ENCODE measurements around the gene DDX10. TPM values are rescaled to one million over a fixed set of nuclear protein-coding genes. Genes with fewer than 3 reads are reported as not detected.
A peak's percentile ranks its signal among the peaks of the same experiment; 100 is the strongest.
"Not testable (repeated sequence)": the region's sequence is repeated elsewhere in the genome, so short reads cannot be mapped to it uniquely, and the experiment has no call there.

DDX10 gene
- total and polyA plus RNA-seq, 4 donors = 20.5 to 34.2 (median 24.4) TPM

DNA sequence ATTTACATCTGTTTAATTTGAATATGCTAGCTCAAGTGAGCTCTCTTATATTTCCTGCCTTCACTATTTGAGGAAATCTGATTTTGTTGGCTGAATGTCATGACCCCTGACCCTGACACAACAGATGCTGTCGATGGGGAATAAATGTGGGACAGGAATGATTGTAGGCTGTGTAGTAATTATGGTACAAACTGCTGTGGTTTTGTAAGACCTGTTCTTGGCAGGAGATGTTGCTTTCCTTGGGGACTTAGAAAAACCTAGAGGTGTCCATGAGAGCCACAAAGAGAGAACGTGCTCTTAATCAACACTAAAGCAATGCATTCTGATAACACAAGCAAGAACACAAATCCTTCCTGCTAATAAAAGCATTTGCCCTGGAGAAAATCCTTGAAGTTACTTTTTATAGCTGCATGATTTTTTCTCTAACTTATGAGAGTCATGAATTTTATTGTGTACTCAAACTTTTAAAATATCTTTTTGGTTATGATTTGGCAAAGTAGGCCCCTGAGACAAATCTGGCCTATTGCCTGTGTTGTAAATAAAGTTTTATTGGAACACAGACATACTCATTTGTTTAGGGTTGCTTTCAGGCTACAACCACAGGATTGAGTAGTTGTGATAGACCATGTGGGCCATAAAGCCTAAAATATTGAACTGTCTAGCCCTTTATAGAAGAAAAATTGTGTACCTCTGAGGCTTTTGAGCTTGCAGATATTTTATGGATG is 90.2 kb downstream of the DDX10 start:
- no peak overlapping the region for H3K4me3 ChIP-seq (ENCODE audit: low read depth, low read length)
- no peaks in the 10 kb centered on the region for H3K36me3 ChIP-seq (ENCODE audit: control insufficient read depth, insufficient read depth, low read length)
- no peaks in the 10 kb centered on the region for H3K9me3 ChIP-seq (ENCODE audit: control insufficient read depth, insufficient read depth, low read length)
- no peak overlapping the region for H3K27ac ChIP-seq (ENCODE audit: low read depth, low read length)
- no peaks in the 10 kb centered on the region for H3K27me3 ChIP-seq (ENCODE audit: control insufficient read depth, insufficient read depth, low read length)
- DNase-seq (ENCODE audit: low read depth in 4 of 6, low spot score in 6 of 6) = peak in 1 of 6 donors; percentile 56
- H3K4me1 ChIP-seq (ENCODE audit: control insufficient read depth, insufficient read depth, low read length) = no peaks in the 10 kb centered on the region
- WGBS (ENCODE audit: insufficient coverage) = 0% methylated on average over 1 of the region's 2 CpGs

- 92% methylated on average over 1 of the region's 3 CpGs for WGBS (ENCODE audit: insufficient coverage)
- Histone ChIP-seq H3K4me3 (ENCODE audit: low read depth, low read length) (no peak overlapping the region), H3K36me3 (ENCODE audit: control insufficient read depth, insufficient read depth, low read length) (no peaks in the 10 kb centered on the region), H3K9me3 (ENCODE audit: control insufficient read depth, insufficient read depth, low read length) (no peaks in the 10 kb centered on the region), H3K27ac (ENCODE audit: low read depth, low read length) (no peak overlapping the region), H3K4me1 (ENCODE audit: control insufficient read depth, insufficient read depth, low read length) (no peaks in the 10 kb centered on the region), H3K27me3 (ENCODE audit: control insufficient read depth, insufficient read depth, low read length) (no peaks in the 10 kb centered on the region)
- DNase-seq (ENCODE audit: low read depth in 4 of 6, low spot score in 6 of 6) = no peak
These were observed 92.8 kb downstream of the DDX10 start for GRCh38 chr11:108757630-108758029.

DNA sequence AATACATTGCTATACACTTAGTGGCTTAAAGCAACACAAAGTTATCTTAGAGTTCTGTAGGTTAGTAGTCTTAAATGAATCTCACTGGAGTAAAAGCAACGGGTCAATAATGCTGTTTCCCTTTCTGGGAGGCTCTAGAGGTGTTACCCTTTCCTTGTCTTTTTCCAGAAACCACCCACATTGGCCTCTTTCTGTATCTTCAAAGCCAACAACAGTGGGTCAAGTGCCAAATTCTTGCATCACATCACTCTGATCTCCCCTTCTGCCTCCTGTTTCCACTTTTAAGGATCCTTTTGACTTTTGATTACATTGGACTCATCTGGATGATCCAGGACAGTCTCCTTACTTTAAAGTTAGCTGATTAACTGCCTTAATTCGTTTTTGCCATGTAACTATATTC is 93.6 kb downstream of the DDX10 start:
- DNase-seq (ENCODE audit: low read depth in 4 of 6, low spot score in 6 of 6) = no peak
- WGBS (ENCODE audit: insufficient coverage) = no CpG with 5 or more reads among the region's 2 CpGs

DNA sequence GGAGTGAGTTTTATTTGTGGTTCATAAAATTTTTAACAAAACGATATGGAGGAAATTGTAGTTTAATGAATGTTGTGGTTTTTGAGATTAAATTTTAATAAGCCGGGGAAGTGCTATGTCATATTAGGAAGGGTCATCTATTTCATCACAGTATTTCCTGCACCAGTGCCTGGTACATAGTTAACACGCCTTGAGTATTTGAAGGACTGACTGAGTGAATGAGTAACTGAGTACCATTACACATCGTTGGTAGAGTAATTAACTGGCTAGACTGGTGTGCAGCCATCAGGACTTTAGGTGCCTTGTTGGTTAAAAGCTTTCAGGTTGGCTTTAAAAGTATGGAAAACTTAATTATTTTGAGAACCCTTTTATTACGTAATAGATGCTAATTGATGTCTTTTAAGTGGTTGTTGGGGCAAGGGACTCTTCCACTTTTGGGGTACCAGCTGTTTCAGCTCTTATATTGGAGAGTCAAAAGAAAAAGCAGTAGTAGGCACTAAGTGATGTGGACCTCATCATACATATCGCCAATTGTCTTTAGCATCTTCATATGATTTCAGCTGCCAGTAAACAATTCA is 101.8 kb downstream of the DDX10 start:
- H3K36me3 ChIP-seq (ENCODE audit: control insufficient read depth, insufficient read depth, low read length) = no peaks in the 10 kb centered on the region
- WGBS (ENCODE audit: insufficient coverage) = 92% methylated on average over 2 of the region's 6 CpGs
- no peak overlapping the region for H3K4me3 ChIP-seq (ENCODE audit: low read depth, low read length)
- H3K27ac ChIP-seq (ENCODE audit: low read depth, low read length) = no peak overlapping the region
- no peaks in the 10 kb centered on the region for H3K9me3 ChIP-seq (ENCODE audit: control insufficient read depth, insufficient read depth, low read length)
- H3K4me1 ChIP-seq (ENCODE audit: control insufficient read depth, insufficient read depth, low read length) = no peaks in the 10 kb centered on the region
- no peaks in the 10 kb centered on the region for H3K27me3 ChIP-seq (ENCODE audit: control insufficient read depth, insufficient read depth, low read length)
- no peak for DNase-seq (ENCODE audit: low read depth in 4 of 6, low spot score in 6 of 6)

More for the DNA sequence above, 93.6 kb downstream of the DDX10 start:
- H3K27me3 ChIP-seq (ENCODE audit: control insufficient read depth, insufficient read depth, low read length) = no peaks in the 10 kb centered on the region
- no peaks in the 10 kb centered on the region for H3K4me1 ChIP-seq (ENCODE audit: control insufficient read depth, insufficient read depth, low read length)
- H3K27ac ChIP-seq (ENCODE audit: low read depth, low read length) = no peak overlapping the region
- no peaks in the 10 kb centered on the region for H3K36me3 ChIP-seq (ENCODE audit: control insufficient read depth, insufficient read depth, low read length)
- no peak overlapping the region for H3K4me3 ChIP-seq (ENCODE audit: low read depth, low read length)
- no peaks in the 10 kb centered on the region for H3K9me3 ChIP-seq (ENCODE audit: control insufficient read depth, insufficient read depth, low read length)

DNA sequence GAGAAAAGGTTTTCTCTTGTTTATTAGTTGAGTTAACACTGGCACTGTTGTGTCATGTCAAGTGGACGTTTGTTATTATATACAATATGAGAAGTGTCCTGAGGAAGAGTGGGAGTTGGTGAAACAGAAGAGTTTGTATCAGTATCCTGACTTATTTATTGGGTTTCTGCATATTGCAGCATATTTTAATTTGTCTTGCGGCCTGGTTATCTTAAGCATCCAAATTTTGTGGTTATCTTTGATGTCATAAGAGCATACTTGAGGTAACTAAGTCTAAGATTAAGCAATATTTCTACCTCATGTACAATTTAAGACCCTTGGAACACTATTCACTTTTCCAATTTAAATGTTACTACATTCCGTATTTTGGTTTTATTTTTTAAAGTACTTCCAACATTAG is 103.5 kb downstream of the DDX10 start:
- Histone ChIP-seq H3K36me3 (ENCODE audit: control insufficient read depth, insufficient read depth, low read length) (no peaks in the 10 kb centered on the region), H3K4me1 (ENCODE audit: control insufficient read depth, insufficient read depth, low read length) (no peaks in the 10 kb centered on the region), H3K9me3 (ENCODE audit: control insufficient read depth, insufficient read depth, low read length) (no peaks in the 10 kb centered on the region), H3K27me3 (ENCODE audit: control insufficient read depth, insufficient read depth, low read length) (no peaks in the 10 kb centered on the region), H3K4me3 (ENCODE audit: low read depth, low read length) (no peak overlapping the region), H3K27ac (ENCODE audit: low read depth, low read length) (no peak overlapping the region)
- DNase-seq (ENCODE audit: low read depth in 4 of 6, low spot score in 6 of 6) = no peak
- no CpG with 5 or more reads among the region's 3 CpGs for WGBS (ENCODE audit: insufficient coverage)

DNA sequence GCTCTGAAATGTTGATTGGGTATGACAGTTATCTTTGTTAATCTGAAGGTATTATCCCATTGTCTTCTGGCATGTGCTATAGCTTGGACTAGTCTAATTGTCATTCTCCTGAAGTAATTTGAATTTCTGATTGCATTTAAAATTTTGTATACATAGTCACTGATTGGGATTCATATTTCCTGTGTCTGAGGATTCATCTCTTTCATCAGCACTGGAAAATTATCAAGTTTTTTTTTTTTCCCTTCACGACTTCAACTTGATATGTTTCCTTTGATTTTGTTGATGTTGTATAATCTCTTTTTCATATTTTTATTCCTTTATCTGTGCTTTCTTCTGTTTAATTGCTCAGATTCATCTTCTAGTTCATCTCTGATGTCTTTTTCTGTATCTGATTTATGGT is 104.1 kb downstream of the DDX10 start:
- H3K27ac ChIP-seq (ENCODE audit: low read depth, low read length) = no peak overlapping the region
- no peak overlapping the region for H3K4me3 ChIP-seq (ENCODE audit: low read depth, low read length)
- no peaks in the 10 kb centered on the region for H3K36me3 ChIP-seq (ENCODE audit: control insufficient read depth, insufficient read depth, low read length)
- H3K27me3 ChIP-seq (ENCODE audit: control insufficient read depth, insufficient read depth, low read length) = no peaks in the 10 kb centered on the region
- H3K4me1 ChIP-seq (ENCODE audit: control insufficient read depth, insufficient read depth, low read length) = no peaks in the 10 kb centered on the region
- no peak for DNase-seq (ENCODE audit: low read depth in 4 of 6, low spot score in 6 of 6)
- no CpG with 5 or more reads among the region's 1 CpG for WGBS (ENCODE audit: insufficient coverage)
- H3K9me3 ChIP-seq (ENCODE audit: control insufficient read depth, insufficient read depth, low read length) = no peaks in the 10 kb centered on the region

DNA sequence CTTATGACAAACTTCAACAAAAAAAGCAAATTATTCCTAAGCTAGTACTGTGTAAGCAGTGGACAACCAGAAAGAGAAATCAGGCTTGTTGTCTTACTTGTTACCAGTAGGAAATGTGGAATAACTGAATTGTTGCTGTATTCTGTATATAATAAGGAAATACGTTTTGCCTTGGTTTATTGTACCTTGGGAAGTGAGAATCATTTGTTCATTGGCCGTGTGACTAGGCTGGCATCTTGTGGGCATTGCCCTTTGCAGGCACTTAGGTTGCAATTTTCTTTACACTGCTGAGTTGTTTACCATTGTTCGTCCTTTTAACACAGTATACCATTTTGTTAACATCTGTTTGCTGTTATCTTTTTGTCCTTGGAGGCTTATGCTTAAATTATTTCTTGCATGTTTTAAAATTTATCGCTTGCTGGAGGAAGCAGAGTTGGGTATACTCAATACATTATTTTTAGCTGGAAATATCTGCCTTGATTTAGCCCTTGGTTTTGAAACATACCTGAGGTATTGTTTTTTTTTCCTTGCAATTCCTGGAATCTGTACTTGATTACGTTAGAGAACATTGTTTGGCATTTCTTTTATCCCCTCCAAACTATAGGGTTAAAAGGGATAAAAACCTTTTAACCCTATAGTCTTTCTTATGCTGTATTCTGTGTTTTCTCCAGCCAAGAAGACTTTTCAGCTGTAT is 109.3 kb downstream of the DDX10 start:
- H3K9me3 ChIP-seq (ENCODE audit: control insufficient read depth, insufficient read depth, low read length) = no peaks in the 10 kb centered on the region
- no peak for DNase-seq (ENCODE audit: low read depth in 4 of 6, low spot score in 6 of 6)
- 83% methylated on average over 1 of the region's 5 CpGs for WGBS (ENCODE audit: insufficient coverage)
- no peaks in the 10 kb centered on the region for H3K36me3 ChIP-seq (ENCODE audit: control insufficient read depth, insufficient read depth, low read length)
- no peak overlapping the region for H3K4me3 ChIP-seq (ENCODE audit: low read depth, low read length)
- no peak overlapping the region for H3K27ac ChIP-seq (ENCODE audit: low read depth, low read length)
- H3K27me3 ChIP-seq (ENCODE audit: control insufficient read depth, insufficient read depth, low read length) = no peaks in the 10 kb centered on the region
- no peaks in the 10 kb centered on the region for H3K4me1 ChIP-seq (ENCODE audit: control insufficient read depth, insufficient read depth, low read length)

DNA sequence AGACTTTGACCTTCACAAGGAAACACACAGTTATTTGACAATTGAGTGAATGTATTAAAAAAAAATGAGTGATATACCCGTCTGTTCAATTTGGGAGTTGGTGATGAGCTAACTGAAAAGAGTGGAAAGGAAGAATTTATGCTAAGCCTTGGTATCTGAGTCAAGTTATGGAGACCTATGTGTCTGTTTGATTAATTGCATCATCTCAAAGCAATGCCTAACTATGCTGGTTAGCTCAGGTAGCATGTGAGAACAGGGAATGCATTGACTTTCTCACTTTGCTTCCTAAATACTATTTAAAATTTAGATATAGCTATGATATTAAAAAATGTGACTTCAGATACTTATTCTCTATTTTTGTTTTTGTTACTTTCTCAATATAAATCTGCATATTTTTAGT is 110.5 kb downstream of the DDX10 start:
- H3K4me3 ChIP-seq (ENCODE audit: low read depth, low read length) = no peak overlapping the region
- no CpG with 5 or more reads among the region's 1 CpG for WGBS (ENCODE audit: insufficient coverage)
- H3K27ac ChIP-seq (ENCODE audit: low read depth, low read length) = no peak overlapping the region
- H3K36me3 ChIP-seq (ENCODE audit: control insufficient read depth, insufficient read depth, low read length) = no peaks in the 10 kb centered on the region
- no peaks in the 10 kb centered on the region for H3K4me1 ChIP-seq (ENCODE audit: control insufficient read depth, insufficient read depth, low read length)
- no peaks in the 10 kb centered on the region for H3K27me3 ChIP-seq (ENCODE audit: control insufficient read depth, insufficient read depth, low read length)
- no peak for DNase-seq (ENCODE audit: low read depth in 4 of 6, low spot score in 6 of 6)
- no peaks in the 10 kb centered on the region for H3K9me3 ChIP-seq (ENCODE audit: control insufficient read depth, insufficient read depth, low read length)

DNA sequence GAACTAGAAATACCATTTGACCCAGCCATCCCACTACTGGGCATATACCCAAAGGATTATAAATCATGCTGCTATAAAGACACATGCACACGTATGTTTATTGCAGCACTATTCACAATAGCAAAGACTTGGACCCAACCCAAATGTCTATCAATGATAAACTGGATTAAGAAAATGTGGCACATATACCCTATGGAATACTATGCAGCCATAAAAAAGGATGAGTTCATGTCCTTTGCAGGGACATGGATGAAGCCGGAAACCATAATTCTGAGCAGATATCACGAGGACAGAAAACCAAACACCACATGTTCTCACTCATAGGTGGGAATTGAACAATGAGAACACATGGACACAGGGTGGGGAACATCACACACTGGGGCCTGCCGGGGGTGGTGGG is 114.3 kb downstream of the DDX10 start:
- not testable (repeated sequence) for H3K4me3 ChIP-seq (ENCODE audit: low read depth, low read length); H3K9me3 ChIP-seq (ENCODE audit: control insufficient read depth, insufficient read depth, low read length); H3K27ac ChIP-seq (ENCODE audit: low read depth, low read length); H3K36me3 ChIP-seq (ENCODE audit: control insufficient read depth, insufficient read depth, low read length); H3K4me1 ChIP-seq (ENCODE audit: control insufficient read depth, insufficient read depth, low read length); DNase-seq (ENCODE audit: low read depth in 4 of 6, low spot score in 6 of 6); H3K27me3 ChIP-seq (ENCODE audit: control insufficient read depth, insufficient read depth, low read length)
- no CpG with 5 or more reads among the region's 4 CpGs for WGBS (ENCODE audit: insufficient coverage)

DNA sequence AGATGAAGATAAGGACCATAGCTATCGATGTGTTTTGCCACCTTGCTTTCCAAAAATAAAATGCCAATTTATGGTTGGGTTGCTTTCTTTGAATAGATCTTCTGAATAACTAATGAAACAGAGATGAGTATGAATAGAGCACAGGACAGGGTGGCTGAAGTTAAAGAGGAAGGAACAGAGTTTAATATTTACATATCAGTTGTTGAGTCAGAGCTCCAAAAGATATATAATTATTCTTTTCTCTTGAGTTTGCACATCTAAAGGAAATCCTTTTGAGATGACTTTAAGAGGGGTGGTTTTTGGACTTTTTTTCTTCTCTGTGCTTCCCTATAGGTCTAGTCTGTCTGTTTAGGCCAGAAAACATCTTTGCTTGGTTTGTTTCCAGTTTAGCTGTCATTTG is 115.2 kb downstream of the DDX10 start:
- no peaks in the 10 kb centered on the region for H3K36me3 ChIP-seq (ENCODE audit: control insufficient read depth, insufficient read depth, low read length)
- no peak overlapping the region for H3K4me3 ChIP-seq (ENCODE audit: low read depth, low read length)
- H3K4me1 ChIP-seq (ENCODE audit: control insufficient read depth, insufficient read depth, low read length) = no peaks in the 10 kb centered on the region
- no peak overlapping the region for H3K27ac ChIP-seq (ENCODE audit: low read depth, low read length)
- H3K9me3 ChIP-seq (ENCODE audit: control insufficient read depth, insufficient read depth, low read length) = peaks cover under 1% of the 10 kb centered on the region
- WGBS (ENCODE audit: insufficient coverage) = 100% methylated on average over 1 of the region's 1 CpG
- no peaks in the 10 kb centered on the region for H3K27me3 ChIP-seq (ENCODE audit: control insufficient read depth, insufficient read depth, low read length)
- DNase-seq (ENCODE audit: low read depth in 4 of 6, low spot score in 6 of 6) = no peak
